Fibroblast of skin of left biceps (primary cell): ENCODE data around the gene BAX.

ENCODE experiments used
- DNase-seq, 2 experiments: peaks; one replicate each; pipeline ENCODE4 v3.0.0-alpha.2; 2013; ENCODE audit warnings: low read depth in 2 of 2

Gene BAX

DNA sequence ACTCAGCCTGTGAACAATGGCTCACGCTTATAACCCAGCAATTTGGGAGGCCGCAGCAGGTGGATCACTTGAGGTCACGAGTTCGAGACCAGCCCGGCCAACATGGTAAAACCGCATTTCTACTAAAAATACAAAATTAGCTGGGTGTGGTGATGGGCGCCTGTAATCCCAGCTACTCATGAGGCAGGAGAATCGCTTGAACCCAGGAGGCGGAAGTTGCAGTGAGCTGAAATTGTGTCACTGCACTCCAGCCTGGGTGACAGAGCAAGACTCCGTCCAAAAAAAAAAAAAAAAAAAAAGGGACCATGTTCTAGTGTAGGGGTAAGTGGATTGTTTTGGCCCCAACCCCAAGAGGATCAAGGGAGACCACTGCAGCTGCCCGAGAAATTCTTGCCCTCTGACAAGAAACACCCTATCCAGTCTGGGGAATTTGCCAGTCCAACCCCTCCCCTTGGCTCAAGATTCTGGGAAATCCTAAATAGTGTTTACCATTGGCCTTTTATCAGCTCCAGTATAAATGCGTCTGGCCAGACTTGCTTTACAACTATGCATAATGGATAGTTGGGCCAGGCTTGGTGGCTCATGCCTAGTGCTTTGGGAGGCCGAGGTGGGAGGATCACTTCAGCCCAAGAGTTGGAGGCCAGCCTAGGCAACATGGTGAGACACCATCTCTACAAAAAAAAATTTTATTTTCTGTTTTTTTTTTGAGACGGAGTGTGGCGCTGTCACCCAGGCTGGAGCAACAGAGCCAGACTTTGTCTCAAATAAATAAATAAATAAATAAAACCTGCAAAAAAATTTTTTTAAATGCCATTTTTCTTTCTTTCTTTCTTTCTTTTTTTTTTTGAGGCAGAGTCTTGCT lies 26.3 kb upstream of the BAX start:
- no peak for DNase-seq

DNA sequence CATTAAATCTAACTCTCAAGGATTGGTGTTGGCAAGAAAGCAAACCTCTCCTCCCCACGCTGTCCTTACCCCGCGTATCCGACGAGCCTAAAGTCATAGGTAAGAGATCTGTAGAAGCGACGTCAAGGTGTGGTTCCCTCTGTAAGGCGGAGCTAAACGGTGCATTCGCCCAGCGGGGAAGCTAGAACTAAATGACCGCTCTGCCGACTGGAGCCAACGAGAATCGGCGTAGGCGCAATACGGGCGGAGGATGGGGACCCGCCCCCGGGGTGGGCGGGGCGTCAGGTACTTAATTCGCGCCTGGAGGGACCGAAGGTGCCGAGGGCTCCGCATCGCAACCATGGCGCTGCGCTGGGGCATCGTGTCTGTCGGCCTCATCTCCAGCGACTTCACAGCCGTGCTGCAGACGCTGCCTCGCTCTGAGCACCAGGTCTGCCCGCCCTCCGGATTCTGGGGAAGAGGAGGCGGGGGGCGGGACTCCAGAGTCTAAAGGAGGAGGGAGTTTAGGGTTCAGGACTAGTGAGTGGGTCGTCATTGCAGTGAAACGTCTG lies 21.2 kb upstream of the BAX start, which contains the start of gene DHDH:
Gene DHDH (plus strand): TSS at position 318 of the 551 bp plus-strand sequence. CDS start 23 bp downstream, at position 341.
- DNase-seq, result no peak

DNA sequence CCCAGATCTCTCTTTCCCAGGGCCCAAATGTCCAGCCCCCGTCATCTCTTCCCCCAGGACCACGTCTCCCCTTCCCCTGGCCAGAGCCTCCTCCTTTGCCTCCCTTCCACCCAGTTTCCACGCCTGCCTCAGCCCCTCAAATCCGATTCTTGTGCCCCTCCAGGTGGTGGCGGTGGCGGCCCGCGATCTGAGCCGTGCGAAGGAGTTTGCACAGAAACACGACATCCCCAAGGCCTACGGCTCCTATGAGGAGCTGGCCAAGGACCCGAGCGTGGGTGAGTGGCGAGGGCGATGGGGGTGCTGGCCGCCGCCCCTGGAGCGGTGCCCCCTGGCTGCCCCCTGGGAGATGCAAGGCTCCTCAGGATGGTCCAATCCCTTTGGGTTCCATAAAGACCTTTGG lies 19.8 kb upstream of the BAX start:
- DNase-seq, result no peak

DNA sequence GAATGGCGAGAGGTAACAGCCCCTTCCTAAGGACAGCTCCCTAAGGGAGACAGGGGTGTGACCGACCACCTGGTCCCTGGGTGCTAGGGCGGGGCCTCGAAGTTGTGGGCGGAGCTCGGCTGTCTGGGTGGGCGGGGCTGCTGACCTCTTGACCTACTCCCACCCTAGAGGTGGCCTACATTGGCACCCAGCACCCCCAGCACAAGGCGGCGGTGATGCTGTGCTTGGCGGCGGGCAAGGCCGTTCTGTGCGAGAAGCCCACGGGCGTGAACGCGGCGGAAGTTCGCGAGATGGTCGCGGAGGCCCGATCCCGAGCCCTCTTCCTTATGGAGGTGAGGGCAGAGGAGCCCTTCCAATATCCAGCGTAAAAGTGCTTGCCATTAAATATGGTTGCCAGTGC lies 18.8 kb upstream of the BAX start:
- DNase-seq, result no peak

DNA sequence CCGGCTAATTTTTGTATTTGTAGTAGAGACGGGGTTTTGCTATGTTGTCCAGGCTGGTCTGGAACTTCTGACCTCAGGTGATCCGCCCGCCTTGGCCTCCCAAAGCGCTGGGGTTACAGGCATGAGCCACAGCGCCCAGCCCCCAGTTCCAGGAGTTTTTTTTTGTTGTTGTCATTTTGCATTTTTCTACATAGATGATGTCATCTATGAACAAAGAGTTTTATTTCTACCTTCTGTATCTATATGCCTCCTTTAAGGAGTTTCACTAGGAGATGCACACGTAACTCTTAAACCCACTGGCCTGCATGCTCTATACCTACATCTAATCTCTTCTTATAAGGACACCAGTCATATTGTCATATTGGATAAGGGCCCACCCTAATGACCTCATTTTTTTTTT lies 16.4 kb upstream of the BAX start:
- no peak for DNase-seq

DNA sequence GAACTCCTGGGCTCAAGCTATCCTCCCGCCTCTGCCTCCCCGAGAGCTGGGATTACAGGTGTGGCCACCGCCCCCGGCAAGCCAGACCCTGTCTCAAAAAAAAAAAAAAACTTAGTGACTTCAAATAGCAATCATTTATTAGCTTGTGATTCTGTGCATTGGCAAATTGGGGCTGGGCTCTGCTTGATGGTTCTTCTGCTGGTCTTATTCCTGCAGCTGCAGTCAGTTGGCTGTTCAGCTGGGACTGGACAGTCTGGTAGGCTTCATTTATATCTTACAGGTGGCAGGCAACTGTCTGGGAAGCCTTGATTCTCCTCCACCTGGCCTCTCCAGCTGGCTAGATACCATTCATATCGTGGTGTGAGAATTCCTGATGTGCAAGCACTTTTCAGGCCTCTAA lies 13.8 kb upstream of the BAX start:
- no peak for DNase-seq

DNA sequence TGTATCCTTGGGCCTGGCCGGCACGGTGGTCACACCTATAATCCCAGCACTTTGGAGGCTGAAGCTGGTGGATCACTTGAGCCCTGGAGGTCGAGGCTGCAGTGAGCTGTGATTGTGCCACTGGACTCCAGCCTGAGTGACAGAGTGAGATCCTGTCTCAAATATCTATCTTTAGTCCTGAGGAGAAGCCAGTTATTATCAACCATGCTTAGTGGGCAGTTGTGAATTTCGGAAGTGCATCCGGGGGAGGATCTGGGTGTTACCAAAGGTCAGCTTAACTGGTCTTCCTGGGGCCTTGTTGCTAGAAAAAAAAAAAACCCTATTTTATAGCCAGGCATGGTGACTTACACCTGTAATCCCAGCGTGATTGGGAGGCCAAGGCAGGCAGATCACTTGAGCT lies 11.6 kb upstream of the BAX start:
- DNase-seq, result no peak

DNA sequence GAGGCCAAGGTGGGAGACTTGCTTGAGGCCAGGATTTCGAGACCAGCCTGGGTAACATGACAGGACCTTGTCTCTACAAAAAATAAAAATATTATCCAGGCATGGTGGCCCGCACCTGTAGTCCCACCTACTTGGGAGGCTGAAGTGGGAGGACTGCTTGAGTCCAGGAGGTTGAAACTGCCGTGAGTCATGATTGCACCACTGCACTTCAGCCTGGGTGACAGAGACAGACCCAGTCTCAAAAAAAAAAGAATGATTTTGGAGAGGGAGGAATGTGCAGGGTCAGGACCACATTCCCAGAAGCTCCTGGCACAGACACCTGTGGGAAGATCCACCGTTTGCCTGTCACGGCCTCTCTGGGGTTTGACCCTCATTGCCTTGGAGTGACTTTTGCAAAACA lies 9.3 kb upstream of the BAX start:
- DNase-seq, result no peak

DNA sequence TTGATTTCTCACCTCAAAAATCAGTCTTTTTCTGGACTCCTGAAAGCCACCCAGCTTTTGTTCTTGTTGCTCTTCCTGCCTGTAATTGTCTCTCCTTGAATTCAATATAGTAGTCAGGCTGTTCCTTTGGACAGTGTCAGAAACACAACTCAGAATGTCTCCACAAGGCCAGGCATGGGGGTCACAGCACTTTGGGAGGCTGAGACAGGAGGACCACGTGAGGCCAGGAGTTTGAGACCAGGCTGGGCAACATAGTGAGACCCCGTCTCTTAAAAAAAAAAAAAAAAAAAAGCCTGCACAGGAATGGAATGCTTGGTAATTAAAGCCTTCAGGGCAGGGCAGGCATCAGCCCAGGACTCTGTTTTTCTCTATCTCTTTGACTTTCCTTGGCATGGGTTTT lies 8.9 kb upstream of the BAX start:
- DNase-seq, result no peak

DNA sequence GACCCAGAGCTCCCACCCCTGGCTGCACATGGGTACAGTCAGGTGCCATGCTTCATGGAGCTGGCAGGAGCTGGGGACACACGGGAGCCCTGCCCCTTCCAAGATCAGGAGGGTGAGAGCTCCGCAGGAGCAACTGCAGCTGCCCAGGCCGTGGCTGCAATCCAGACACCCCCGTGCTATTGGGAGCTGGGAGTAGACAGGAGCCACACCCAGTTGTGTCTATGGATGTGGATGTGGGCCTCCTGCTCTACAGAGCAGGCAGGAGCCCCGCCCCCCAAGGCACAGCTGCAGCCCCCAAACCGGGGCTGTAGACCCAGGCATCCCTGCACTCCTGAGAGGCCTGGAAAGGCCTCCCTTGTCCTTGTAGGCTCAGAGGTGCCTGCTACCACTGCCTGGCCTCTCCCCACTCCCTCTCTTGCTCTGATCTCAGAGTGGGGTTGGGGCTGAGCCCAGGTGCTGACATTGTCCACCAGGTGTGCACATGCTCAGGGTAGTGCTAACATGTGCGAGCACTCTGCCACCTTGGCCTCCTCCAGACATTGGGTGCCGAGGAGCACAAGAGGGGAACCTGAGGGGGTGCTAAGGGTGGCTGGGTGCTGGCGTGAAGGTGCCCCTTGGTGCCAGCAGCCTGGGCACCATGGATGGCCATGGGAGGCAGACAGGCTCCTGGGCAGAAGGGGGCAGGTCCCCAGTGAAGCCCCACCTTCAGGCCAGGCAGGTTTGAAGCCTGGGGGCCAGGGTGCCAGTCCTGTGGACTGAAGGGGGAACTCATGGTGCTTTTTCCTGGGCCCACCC lies 8.0 kb upstream of the BAX start:
- no peak for DNase-seq

DNA sequence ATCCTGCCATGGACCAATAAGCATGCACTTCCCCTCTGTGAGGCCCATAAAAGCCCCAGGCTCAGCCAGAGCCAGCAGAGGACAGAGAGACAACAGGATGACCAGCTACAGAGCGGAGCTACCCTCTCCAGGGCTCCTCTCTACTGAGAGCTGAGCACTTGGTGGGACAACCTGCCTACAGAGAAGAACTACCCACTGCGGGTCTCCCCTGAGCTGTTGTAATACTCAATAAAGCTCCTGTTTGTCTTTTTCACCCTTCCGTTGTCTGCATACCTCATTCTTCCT lies 7.5 kb upstream of the BAX start:
- DNase-seq, result no peak

DNA sequence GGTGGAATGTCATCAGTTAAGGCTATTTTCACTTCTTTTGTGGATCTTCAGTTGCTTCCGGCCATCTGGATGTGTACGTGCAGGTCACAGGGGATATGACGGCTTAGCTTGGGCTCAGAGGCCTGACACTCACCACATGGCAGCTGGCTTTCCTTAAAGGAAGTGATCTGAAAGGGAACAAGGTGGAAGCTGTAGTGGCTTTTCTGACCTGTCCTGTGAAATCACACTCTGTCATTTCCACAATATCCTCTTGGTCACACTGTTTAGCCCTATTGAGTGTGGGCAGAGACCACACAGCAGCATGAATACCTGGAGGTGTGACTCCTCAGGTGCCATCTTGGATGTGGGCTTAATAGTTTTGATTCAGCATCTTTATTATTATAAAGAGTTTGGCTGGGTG lies 4.5 kb upstream of the BAX start:
- no peak for DNase-seq

DNA sequence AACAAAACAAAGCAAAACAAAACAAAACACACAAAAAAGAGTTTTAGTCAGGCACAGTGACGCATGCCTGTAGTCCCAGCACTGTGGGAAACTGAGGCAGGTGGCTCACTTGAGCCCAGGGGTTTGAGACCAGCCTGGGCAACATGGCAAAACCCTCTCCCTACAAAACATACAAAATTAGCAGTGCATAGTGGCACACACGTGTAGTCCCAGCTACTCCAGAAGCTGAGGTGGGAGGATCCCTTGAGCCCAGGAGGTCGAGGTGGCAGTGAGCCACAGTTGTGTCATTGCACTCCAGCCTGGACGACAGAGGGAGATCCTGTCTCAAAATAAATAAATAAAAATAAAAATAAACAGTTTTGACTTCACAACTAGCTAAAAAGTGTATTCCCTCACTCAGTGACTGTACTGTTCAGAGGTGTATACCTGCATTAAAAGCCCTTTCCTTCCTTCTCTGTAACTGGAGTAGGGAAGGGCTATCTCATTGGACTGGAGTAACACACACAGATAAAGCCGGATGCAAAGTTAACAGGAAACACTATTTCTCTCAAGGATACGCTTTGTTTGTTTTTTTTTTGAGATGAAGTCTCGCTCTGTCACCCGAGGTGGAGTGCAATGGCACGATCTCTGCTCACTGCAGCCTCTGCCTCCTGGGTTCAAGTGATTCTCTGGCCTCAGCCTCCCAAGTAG lies 3.7 kb upstream of the BAX start:
- DNase-seq, result no peak

DNA sequence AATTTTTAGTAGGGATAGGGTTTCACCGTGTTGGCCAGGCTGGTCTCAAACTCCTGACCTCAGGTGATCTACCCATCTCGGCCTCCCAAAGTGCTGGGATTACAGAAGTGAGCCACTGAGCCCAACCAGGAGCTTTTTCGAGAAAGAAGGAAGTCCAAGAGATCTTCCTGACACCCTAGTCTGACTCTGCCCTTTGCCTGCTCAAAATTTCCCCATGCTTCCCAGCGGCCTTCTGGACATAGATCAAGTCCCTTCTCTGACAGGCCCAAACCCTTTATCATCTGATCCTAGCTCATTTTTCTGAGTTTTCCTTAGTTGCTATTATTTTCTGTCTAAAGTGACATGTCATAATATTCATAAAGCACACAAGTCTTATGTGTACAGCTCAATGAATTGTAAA lies 1.5 kb upstream of the BAX start:
- no peak for DNase-seq

DNA sequence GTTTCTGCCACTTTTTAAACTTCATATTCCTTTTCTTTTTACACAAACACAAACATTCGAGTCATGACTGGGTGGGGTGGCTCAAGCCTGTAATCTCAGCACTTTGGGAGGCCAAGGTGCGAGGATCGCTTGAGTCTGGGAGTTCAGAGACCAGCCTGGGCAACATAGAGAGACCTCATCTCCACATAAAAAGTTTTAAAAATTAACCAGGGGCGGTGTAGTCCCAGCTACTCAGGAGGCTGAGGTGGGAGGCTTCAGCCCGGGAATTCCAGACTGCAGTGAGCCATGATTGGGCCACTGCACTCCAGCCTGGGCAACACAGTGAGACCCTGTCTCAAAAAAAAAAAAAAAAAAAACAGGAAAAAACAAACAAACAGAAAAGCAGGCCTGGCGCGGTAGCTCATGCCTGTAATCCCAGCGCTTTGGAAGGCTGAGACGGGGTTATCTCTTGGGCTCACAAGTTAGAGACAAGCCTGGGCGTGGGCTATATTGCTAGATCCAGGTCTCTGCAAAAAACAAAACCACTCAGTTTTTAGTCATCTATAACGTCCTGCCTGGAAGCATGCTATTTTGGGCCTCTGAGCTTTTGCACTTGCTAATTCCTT lies 583 bp upstream of the BAX start:
- no peak for DNase-seq

DNA sequence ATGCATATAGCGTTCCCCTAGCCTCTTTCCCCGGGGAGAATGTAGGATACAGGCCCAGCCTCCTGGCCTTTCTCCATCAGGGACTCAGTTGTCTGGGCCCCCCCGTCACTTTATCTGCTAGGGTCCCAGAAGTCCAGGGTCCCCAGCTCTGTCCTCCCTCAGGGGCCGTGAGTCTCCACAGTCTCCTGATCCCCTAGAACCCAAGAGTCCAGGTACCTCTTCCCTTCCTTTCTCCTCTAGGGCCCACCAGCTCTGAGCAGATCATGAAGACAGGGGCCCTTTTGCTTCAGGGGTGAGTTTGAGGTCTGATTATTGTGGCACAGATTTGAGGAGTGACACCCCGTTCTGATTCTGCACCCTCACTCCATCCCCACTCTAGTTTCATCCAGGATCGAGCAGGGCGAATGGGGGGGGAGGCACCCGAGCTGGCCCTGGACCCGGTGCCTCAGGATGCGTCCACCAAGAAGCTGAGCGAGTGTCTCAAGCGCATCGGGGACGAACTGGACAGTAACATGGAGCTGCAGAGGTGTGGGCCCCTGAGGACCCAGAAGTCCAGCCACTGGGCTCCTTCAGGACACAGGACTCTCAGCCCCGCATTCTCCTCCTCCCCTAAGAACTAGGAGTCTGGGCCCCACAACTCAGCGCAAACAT lies 758 bp downstream of the BAX start:
- DNase-seq, result no peak

DNA sequence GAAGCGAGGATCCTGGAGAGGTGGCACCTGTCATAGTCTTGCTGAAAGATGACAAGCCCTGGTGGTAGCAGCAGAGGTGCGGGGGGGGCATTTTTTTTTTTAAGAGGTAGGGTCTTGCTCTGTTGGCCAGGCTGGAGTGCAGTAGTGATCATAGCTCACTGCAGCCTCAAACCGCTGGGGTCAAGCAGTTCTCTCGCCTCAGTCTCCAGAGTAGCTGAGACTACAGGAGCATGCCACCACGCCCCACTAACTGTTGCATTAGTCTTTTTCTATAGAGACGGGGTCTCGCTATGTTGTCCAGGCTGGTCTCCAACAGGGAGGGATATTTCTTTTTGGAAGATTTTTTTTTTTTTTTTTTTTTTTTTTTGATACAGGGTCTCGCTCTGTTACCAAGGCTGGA lies 3.3 kb downstream of the BAX start:
- DNase-seq, result no peak

DNA sequence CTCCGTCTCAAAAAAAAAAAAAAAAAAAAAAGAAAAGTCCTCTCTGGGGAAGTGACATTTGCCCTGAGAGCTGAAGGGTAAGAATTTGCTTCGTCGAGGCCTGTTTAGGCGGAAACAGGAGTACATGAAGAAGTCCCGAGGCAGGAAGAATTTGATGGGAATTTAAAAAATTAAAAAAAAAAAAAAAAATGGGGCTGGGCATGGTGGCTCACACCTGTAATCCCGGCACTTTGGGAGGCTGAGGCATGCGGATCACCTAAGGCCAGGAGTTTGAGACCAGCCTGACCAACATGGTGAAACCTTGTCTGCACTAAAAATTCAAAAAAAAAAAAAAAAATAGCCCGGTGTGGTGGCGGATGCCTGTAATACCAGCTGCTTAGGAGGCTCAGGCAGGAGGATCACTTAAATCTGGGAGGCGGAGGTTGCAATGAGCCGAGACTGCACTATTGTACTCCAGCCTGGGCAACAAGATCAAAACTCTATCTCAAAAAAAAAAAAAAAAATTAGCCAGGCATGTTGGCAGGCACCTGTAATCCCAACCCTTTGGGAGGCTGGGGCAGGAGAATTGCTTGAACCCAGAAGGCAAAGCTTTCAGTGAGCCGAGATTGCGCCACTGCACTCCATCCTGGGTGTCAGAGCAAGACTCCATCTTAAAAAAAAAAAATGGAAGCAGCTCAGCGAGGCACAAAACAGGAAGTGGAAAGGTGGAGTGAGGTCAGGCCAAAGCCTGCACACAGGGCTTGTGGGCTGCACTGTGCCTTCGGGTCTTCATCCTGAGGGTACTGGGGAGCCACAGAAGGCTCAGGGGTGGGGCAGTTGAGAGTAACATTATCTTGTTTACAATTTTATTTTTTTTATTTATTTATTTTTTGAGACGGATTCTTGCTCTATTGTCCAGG lies 4.9 kb downstream of the BAX start:
- no peak for DNase-seq

DNA sequence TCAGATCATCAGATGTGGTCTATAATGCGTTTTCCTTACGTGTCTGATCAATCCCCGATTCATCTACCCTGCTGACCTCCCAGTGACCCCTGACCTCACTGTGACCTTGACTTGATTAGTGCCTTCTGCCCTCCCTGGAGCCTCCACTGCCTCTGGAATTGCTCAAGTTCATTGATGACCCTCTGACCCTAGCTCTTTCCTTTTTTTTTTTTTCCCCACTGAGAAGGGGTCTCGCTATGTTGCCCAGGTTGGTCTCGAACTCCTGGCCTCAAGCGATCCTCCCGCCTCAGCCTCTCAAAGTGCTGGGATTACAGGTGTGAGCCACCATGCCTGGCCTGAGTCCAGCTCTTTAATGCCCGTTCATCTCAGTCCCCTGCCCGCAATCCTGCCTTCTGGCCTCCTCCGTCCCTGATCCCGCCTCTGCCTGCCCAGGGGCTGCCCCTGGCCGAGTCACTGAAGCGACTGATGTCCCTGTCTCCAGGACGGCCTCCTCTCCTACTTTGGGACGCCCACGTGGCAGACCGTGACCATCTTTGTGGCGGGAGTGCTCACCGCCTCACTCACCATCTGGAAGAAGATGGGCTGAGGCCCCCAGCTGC lies 6.5 kb downstream of the BAX start:
- DNase-seq, result no peak

DNA sequence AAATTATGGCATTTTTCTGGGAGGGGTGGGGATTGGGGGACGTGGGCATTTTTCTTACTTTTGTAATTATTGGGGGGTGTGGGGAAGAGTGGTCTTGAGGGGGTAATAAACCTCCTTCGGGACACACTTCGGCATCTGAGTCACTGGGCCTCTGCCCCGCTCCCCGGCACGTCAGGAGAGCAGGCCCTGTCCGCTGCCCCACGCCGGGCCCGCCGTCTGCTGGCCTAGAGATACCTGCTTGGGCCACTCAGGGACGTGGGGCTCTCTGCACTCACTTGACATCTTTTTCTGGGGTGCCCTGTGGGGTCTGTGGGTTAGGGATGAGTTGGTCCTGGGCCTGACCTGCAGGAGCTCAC lies 7.0 kb downstream of the BAX start:
- no peak for DNase-seq
